H1 (cell line): ENCODE measurements around the gene CTRL. TPM values are rescaled to one million over a fixed set of nuclear protein-coding genes. Genes with fewer than 3 reads are reported as not detected.
"Not testable (repeated sequence)": the region's sequence is repeated elsewhere in the genome, so short reads cannot be mapped to it uniquely, and the experiment has no call there.

ENCODE experiments used
- CTCF ChIA-PET: fragments of 300-600 bp; sonication (Branson Sonifier 250); formaldehyde crosslinking; loops from one replicate; lab custom pipeline; 2021; ENCODE audit not compliant: partially characterized antibody; lab: Charles Lee
- POLR2A ChIA-PET: fragments of 300-600 bp; sonication (Branson Sonifier 250); formaldehyde crosslinking; loops from one replicate; lab custom pipeline; 2021; ENCODE audit warnings: inconsistent platforms; ENCODE audit not compliant: partially characterized antibody; lab: Charles Lee
- DNase-seq, 2 experiments: peaks; one replicate each; pipeline versions ENCODE4 v3.0.0 to v3.0.0-alpha.2; 2010 to 2022; ENCODE audit warnings: low spot score in 2 of 2, low read depth in 1 of 2, mixed read lengths in 1 of 2
- FAIRE-seq: peaks from 2 replicates; lab custom pipeline; 2011; peaks lifted over from hg19 to GRCh38; lab: Jason Lieb, UNC
- H2AFZ ChIP-seq: 2 replicates; pipeline ENCODE4 v1.8.1; 2012; ENCODE audit warnings: low read length, inconsistent platforms
- H2AK5ac ChIP-seq: 2 replicates; pipeline ENCODE4 v1.6.1; 2013; ENCODE audit warnings: low read depth, low read length
- H2BK120ac ChIP-seq: replicated peaks from 2 replicates; pipeline ENCODE3; 2013; ENCODE audit warnings: low read depth, low read length, inconsistent platforms
- H2BK12ac ChIP-seq: 2 replicates; pipeline ENCODE4 v1.6.1; 2013; ENCODE audit warnings: low read depth, low read length
- H2BK15ac ChIP-seq: 2 replicates; pipeline ENCODE4 v1.6.1; 2013; ENCODE audit warnings: low read length
- H2BK20ac ChIP-seq: 2 replicates; pipeline ENCODE4 v1.6.1; 2013; ENCODE audit warnings: low read length
- H2BK5ac ChIP-seq: 2 replicates; pipeline ENCODE4 v1.6.1; 2013; ENCODE audit warnings: low read depth, low read length
- H3K14ac ChIP-seq: 2 replicates; pipeline ENCODE4 v1.6.1; 2013; ENCODE audit warnings: inconsistent platforms; ENCODE audit not compliant: insufficient read length
- H3K18ac ChIP-seq: 2 replicates; pipeline ENCODE4 v1.6.1; 2013; ENCODE audit warnings: low read length; ENCODE audit errors: extremely low read depth
- H3K23ac ChIP-seq: 2 replicates; pipeline ENCODE4 v1.6.1; 2013; ENCODE audit warnings: inconsistent platforms; ENCODE audit not compliant: insufficient read length
- H3K23me2 ChIP-seq: 2 replicates; pipeline ENCODE4 v1.6.1; 2013; ENCODE audit warnings: low read depth, low read length
- H3K27ac ChIP-seq: 2 replicates; pipeline ENCODE4 v1.6.1; 2011; ENCODE audit warnings: low read depth, low read length, inconsistent platforms
- H3K27me3 ChIP-seq, 4 experiments: replicated peaks in 1 of 4; 1 replicate in 1 of 4; 2 replicates in 3 of 4; pipeline versions ENCODE4 v1.6.1 to v1.8.1; 2011 to 2013; ENCODE audit warnings: low read length in 3 of 4, mild to moderate bottlenecking in 3 of 4, inconsistent platforms in 2 of 4, mixed read lengths in 2 of 4, moderate library complexity in 1 of 4; ENCODE audit not compliant: control insufficient read depth in 3 of 4, insufficient read depth in 3 of 4; ENCODE audit errors: extremely low read depth in 1 of 4
- H3K36me3 ChIP-seq, 4 experiments: 2 replicates each; pipeline versions ENCODE4 v1.6.1 to v1.8.1; 2011 to 2013; ENCODE audit warnings: mild to moderate bottlenecking in 4 of 4, low read length in 3 of 4, moderate library complexity in 2 of 4, control low read depth in 1 of 4, inconsistent platforms in 1 of 4; ENCODE audit not compliant: insufficient read depth in 4 of 4, control insufficient read depth in 2 of 4
- H3K4ac ChIP-seq: replicated peaks from 2 replicates; pipeline ENCODE3; 2013; ENCODE audit warnings: low read length, low read depth, mixed read lengths, inconsistent platforms; ENCODE audit not compliant: insufficient read length
- H3K4me1 ChIP-seq, 4 experiments: replicated peaks in 1 of 4; 1 replicate in 1 of 4; 2 replicates in 3 of 4; pipeline versions ENCODE4 v1.6.1 to v1.8.1; 2011 to 2013; ENCODE audit warnings: low read length in 3 of 4, inconsistent platforms in 2 of 4, mixed read lengths in 1 of 4; ENCODE audit not compliant: insufficient read depth in 4 of 4, control insufficient read depth in 3 of 4
- H3K4me2 ChIP-seq, 2 experiments: 2 replicates each; pipeline versions ENCODE4 v1.6.1 to v1.8.1; 2011 to 2013; ENCODE audit warnings: low read depth in 2 of 2, low read length in 2 of 2, control low read depth in 1 of 2, inconsistent platforms in 1 of 2, mild to moderate bottlenecking in 1 of 2; ENCODE audit not compliant: insufficient read depth in 1 of 2
- H3K4me3 ChIP-seq, 4 experiments: fragments of 200-600, 300-600 bp in 1 of 4; sonication (generic), shearing (Covaris generic), sonication (Bioruptor Twin) in 1 of 4; 2 replicates each; pipeline versions ENCODE4 v1.5.1 to v1.8.1; 2011 to 2016; ENCODE audit warnings: low read length in 4 of 4, low read depth in 3 of 4, control low read depth in 2 of 4, inconsistent platforms in 2 of 4, mild to moderate bottlenecking in 2 of 4, mixed read lengths in 1 of 4, moderate library complexity in 1 of 4; ENCODE audit not compliant: insufficient read depth in 2 of 4; ENCODE audit errors: extremely low read depth in 1 of 4
- H3K56ac ChIP-seq: replicated peaks from 2 replicates; pipeline ENCODE3; 2013; ENCODE audit warnings: low read depth, mild to moderate bottlenecking, mixed read lengths, low read length, inconsistent platforms; ENCODE audit not compliant: insufficient read length
- H3K79me1 ChIP-seq: 2 replicates; pipeline ENCODE4 v1.6.1; 2013; ENCODE audit warnings: low read depth, low read length, control low read depth
- H3K79me2 ChIP-seq, 2 experiments: 2 replicates each; pipeline versions ENCODE4 v1.6.1 to v1.8.1; 2012 to 2013; ENCODE audit warnings: low read length in 2 of 2, mild to moderate bottlenecking in 2 of 2, inconsistent platforms in 1 of 2; ENCODE audit not compliant: insufficient read depth in 2 of 2, control insufficient read depth in 1 of 2
- H3K9ac ChIP-seq, 4 experiments: replicated peaks in 1 of 4; 1 replicate in 1 of 4; 2 replicates in 3 of 4; pipeline versions ENCODE4 v1.6.1 to v1.8.1; 2011 to 2013; ENCODE audit warnings: low read depth in 3 of 4, low read length in 3 of 4, control low read depth in 2 of 4, mild to moderate bottlenecking in 2 of 4, moderate library complexity in 2 of 4, inconsistent platforms in 1 of 4; ENCODE audit errors: extremely low read depth in 1 of 4
- H3K9me3 ChIP-seq, 2 experiments: 2 replicates each; pipeline versions ENCODE4 v1.6.1 to v1.8.1; 2012 to 2013; ENCODE audit warnings: mild to moderate bottlenecking in 2 of 2, moderate library complexity in 2 of 2, control low read depth in 1 of 2, inconsistent platforms in 1 of 2, low read depth in 1 of 2, low read length in 1 of 2, mixed read lengths in 1 of 2; ENCODE audit not compliant: insufficient read depth in 2 of 2
- H4K20me1 ChIP-seq, 2 experiments: replicated peaks in 1 of 2; 2 replicates each; pipeline versions ENCODE3 to v1.8.1; 2011 to 2013; ENCODE audit warnings: inconsistent platforms in 2 of 2, low read length in 2 of 2, mild to moderate bottlenecking in 1 of 2; ENCODE audit not compliant: insufficient read depth in 2 of 2, control insufficient read depth in 1 of 2
- H4K5ac ChIP-seq: 2 replicates; pipeline ENCODE4 v1.6.1; 2013; ENCODE audit warnings: low read length, low read depth, mixed read lengths, inconsistent platforms; ENCODE audit not compliant: insufficient read length
- H4K8ac ChIP-seq: 2 replicates; pipeline ENCODE4 v1.8.0; 2013; ENCODE audit warnings: mild to moderate bottlenecking, moderate library complexity, low read length, inconsistent platforms; ENCODE audit not compliant: insufficient read depth; ENCODE audit errors: extremely low read depth
- H4K91ac ChIP-seq: replicated peaks from 2 replicates; pipeline ENCODE3; 2013; ENCODE audit warnings: low read length, mixed read lengths, inconsistent platforms; ENCODE audit not compliant: insufficient read length
- CREB1 ChIP-seq: IDR thresholded peaks from 2 replicates; pipeline ENCODE4 v1.6.1; 2012; ENCODE audit warnings: inconsistent platforms
- GTF2F1 ChIP-seq: IDR thresholded peaks from 2 replicates; pipeline ENCODE4 v1.6.1; 2012; ENCODE audit warnings: low read depth, low read length, improper control_type of control experiment, borderline replicate concordance
- SAP30 ChIP-seq: fragments of 300-600 bp; sonication (generic); IDR thresholded peaks from 2 replicates; pipeline ENCODE4 v1.7.1; 2012; ENCODE audit warnings: low read length, moderate library complexity, mild to moderate bottlenecking, inconsistent platforms; ENCODE audit not compliant: insufficient read depth, insufficient replicate concordance
- TCF12 ChIP-seq: IDR thresholded peaks from 2 replicates; pipeline ENCODE4 v1.6.1; 2011; ENCODE audit warnings: low read depth, mild to moderate bottlenecking, low read length
- WGBS, 2 experiments: shearing (Covaris generic) in 1 of 2; methylation state at CpG; one replicate each; pipeline versions ENCODE4 v1.1.6 to v1.1.7; 2013 to 2015; ENCODE audit warnings: low lambda C conversion rate in 2 of 2, mixed read lengths in 2 of 2, inconsistent platforms in 1 of 2, low coverage in 1 of 2, missing lambda C conversion rate in 1 of 2; ENCODE audit not compliant: insufficient replicate concordance in 2 of 2, insufficient coverage in 1 of 2, insufficient read length in 1 of 2; ENCODE audit errors: extremely low coverage in 1 of 2, missing lambda C conversion rate in 1 of 2; 5-methylcytosine and 5-hydroxymethylcytosine counted together
- polyA plus RNA-seq, 7 experiments: library from polyadenylated mRNA; depleted of rRNA in 3 of 7; stranded (reverse) in 5 of 7; unstranded in 2 of 7; fragments of >200 nt in 5 of 7; fragments of 200-250 nt in 2 of 7; gene quantifications; 1 replicate in 5 of 7; 2 replicates in 1 of 7; 4 replicates in 1 of 7; pipeline versions ENCODE4 v1.2.1 to v1.2.3, GENCODE V29; 2011 to 2013; ENCODE audit warnings: missing spikeins in 2 of 7, mixed read lengths in 2 of 7
- total RNA-seq: library from RNA; stranded (reverse); fragmentation: NEBNext Ultra II Directional; extraction: Animal tissue kit (Norgen Biotek cat#: 25700); gene quantifications from 2 replicates; pipeline ENCODE4 v1.2.1, GENCODE V29; 2021
- TF ChIP-seq, protein P1 (sequence below): IDR thresholded peaks from 2 replicates; pipeline ENCODE4 v1.6.1; 2011; ENCODE audit warnings: low read length, improper control_type of control experiment

Gene CTRL
- total and polyA plus RNA-seq, 2 of the 8 experiments (the other 6 are each of a cell fraction or from before 2014, with no cell fraction given): 1.7 to 4.2 TPM

DNA sequence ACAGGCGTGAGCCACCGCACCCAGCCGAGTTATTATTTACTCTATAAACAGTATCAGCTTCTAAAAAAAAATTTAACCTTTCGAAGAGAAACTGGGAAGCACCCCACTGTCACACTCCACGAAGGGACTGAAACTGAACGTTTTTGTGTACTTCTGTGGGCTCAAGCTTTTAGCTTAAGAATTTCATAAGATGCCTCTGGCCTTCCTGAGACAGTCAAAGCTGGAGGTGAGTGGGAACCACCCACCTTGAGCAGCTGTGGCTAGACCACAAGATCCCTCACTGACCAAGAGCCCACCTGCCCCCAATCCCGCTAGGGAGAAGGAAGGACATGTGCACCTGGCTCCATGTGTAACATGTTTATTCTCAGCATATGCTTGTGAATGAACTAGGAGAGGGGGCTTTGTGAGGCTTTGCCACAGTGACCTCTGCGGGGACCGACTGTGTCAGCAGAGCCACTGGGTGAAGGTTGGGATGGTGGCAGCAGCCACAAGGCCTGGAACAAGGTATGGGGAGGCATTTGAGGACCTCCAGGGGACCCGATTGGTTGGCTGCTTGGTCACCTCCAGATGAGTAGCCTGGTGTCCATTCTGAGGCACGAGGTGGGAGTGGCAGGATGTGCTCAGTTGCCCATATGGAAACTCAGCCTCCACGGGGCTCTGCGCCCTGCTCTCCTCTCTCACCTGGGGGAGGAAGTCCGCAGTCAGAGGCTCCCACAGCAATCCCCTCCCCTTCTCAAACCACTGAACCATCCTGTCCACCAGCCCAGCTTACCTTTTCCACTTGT, 43.9 kb upstream of the CTRL start (continued):
- TF ChIP-seq, protein P1, sequence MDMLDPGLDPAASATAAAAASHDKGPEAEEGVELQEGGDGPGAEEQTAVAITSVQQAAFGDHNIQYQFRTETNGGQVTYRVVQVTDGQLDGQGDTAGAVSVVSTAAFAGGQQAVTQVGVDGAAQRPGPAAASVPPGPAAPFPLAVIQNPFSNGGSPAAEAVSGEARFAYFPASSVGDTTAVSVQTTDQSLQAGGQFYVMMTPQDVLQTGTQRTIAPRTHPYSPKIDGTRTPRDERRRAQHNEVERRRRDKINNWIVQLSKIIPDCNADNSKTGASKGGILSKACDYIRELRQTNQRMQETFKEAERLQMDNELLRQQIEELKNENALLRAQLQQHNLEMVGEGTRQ: no peak
- TF ChIP-seq TCF12: no peak
- TF ChIP-seq CREB1: no peak
- no peak for TF ChIP-seq GTF2F1
- no peak for TF ChIP-seq SAP30
- TF ChIP-seq, all 59 proteins: peak for 0

DNA sequence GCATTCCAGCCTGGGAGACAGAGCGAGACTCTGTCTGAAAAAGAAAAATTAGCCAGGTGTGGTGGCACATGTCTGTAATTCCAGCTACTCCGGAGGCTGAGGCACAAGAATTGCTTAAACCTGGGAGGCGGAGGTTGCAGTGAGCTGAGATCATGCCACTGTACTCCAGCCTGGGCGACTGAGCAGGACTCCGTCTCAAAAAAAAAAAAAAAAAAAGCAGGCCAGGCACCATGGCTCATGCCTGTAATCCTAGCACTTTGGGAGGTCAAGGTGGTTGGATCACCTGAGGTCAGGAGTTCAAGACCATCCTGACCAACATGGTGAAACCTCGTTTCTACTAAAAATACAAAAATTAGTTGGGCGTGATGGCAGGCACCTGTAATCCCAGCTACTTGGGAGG, 40.6 kb upstream of the CTRL start:
- H3K23me2 ChIP-seq, H3K79me2 ChIP-seq, H4K8ac ChIP-seq, H3K14ac ChIP-seq, H3K4me1 ChIP-seq, H3K27me3 ChIP-seq, H3K23ac ChIP-seq, H3K9me3 ChIP-seq, H3K18ac ChIP-seq, H3K4me3 ChIP-seq, H4K91ac ChIP-seq, H2BK15ac ChIP-seq, DNase-seq, H4K20me1 ChIP-seq, H3K4ac ChIP-seq, H2BK20ac ChIP-seq, H2BK12ac ChIP-seq, H3K79me1 ChIP-seq, H2AFZ ChIP-seq, H3K36me3 ChIP-seq, H3K9ac ChIP-seq, H3K27ac ChIP-seq, H3K56ac ChIP-seq, POLR2A ChIA-PET, H2BK120ac ChIP-seq, H3K4me2 ChIP-seq, H2BK5ac ChIP-seq, H2AK5ac ChIP-seq, FAIRE-seq, H4K5ac ChIP-seq: not testable (repeated sequence)
- WGBS, 2 experiments: 95% methylated on average over 7 of the region's 7 CpGs; no CpG with 5 or more reads in 1 of the 2 experiments
- CTCF ChIA-PET: interaction anchor here (1.3 to 5.2 kb wide), 5 partner anchors 9 to 93 kb away, joined by 3 to 27 read pairs (median 4); partner anchors contain the start of gene DPEP3
